Fibroblast of villous mesenchyme (primary cell): ENCODE measurements around the gene POU2F3. TPM values are rescaled to one million over a fixed set of nuclear protein-coding genes. Genes with fewer than 3 reads are reported as not detected.

ENCODE experiments used
- DNase-seq: peaks from one replicate; pipeline ENCODE4 v3.0.0-alpha.2; 2010; ENCODE audit warnings: low read depth
- H3K4me3 ChIP-seq: 2 replicates; pipeline ENCODE4 v1.5.1; 2011; ENCODE audit warnings: low read depth, mild to moderate bottlenecking, low read length
- CTCF ChIP-seq: IDR thresholded peaks from 2 replicates; pipeline ENCODE4 v1.5.1; 2012; ENCODE audit warnings: low read depth, mild to moderate bottlenecking, low read length; ENCODE audit not compliant: insufficient read depth
- small RNA-seq: library from RNA; depleted of rRNA; stranded (forward); fragments of <200 nt; gene quantifications from one replicate; pipeline ENCODE3, GENCODE V24; 2012
- total RNA-seq: library from RNA; depleted of rRNA; stranded (reverse); fragments of >200 nt; gene quantifications from 2 replicates; pipeline ENCODE4 v1.2.3, GENCODE V29; 2012

POU2F3 gene
- total RNA-seq, 1 donor, result under 0.01 TPM

GRCh38 chr11:120354068-120354467 is 114.1 kb downstream of the POU2F3 start:
- TF ChIP-seq CTCF, result no peak
- DNase-seq, result no peak
- H3K4me3 ChIP-seq, result no peak overlapping the region

GRCh38 chr11:120354779-120355178 is 114.8 kb downstream of the POU2F3 start:
- DNase-seq, result peak; percentile 72
- no peak for TF ChIP-seq CTCF
- H3K4me3 ChIP-seq, result no peak overlapping the region

GRCh38 chr11:120357620-120358019 is 117.7 kb downstream of the POU2F3 start:
- no peak for TF ChIP-seq CTCF
- H3K4me3 ChIP-seq, result no peak overlapping the region
- no peak for DNase-seq

- no peak overlapping the region for H3K4me3 ChIP-seq
- DNase-seq, result no peak
- no peak for TF ChIP-seq CTCF
These were observed 118.8 kb downstream of the POU2F3 start for GRCh38 chr11:120358729-120359128.

GRCh38 chr11:120363436-120363835 is 123.5 kb downstream of the POU2F3 start:
- DNase-seq, result no peak
- TF ChIP-seq CTCF, result no peak
- H3K4me3 ChIP-seq, result no peak overlapping the region

GRCh38 chr11:120365512-120365911 is 125.6 kb downstream of the POU2F3 start:
- H3K4me3 ChIP-seq, result no peak overlapping the region
- DNase-seq, result no peak
- TF ChIP-seq CTCF, result no peak

Small RNAs within 50 kb of the gene (small RNA-seq; reads per million reads assigned to genes)
- gene RF00100, result 298 reads per million, percentile 98 among the genes with 10 or more reads in this experiment

Other genes with a start within 250 kb of the POU2F3 start
- 0.86 and 1.3 TPM in 2 replicates for gene TRIM29, start 102.0 kb upstream of the POU2F3 start, total RNA-seq
- 29.0 and 31.5 TPM in 2 replicates for gene OAF, start 29.1 kb upstream of the POU2F3 start, total RNA-seq
- gene TLCD5, start 85.2 kb downstream of the POU2F3 start, total RNA-seq, result 7.4 and 10.8 TPM in 2 replicates
- gene ARHGEF12, start 96.3 kb downstream of the POU2F3 start, total RNA-seq, result 124 and 143 TPM in 2 replicates